ENCODE measurements around the gene NEK7. TPM values are rescaled to one million over a fixed set of nuclear protein-coding genes. Genes with fewer than 3 reads are reported as not detected.

NEK7 gene
- total and polyA plus RNA-seq, 7 donors: 15.2 to 312 (median 171) TPM

GRCh38 chr1:198175423-198176170 is 18.8 kb downstream of the NEK7 start:
- Histone ChIP-seq H3K4me3 (no peak overlapping the region), H3K27ac (no peak overlapping the region), H3K4me1 (peaks cover 0 to 74% (median 55%) of the 10 kb centered on the region in 4 donors), H3K36me3 (no peaks in the 10 kb centered on the region), H3K27me3 (no peaks in the 10 kb centered on the region), H3K9me3 (no peaks in the 10 kb centered on the region)
- TF ChIP-seq EP300 (IDR thresholded peaks at IDR 0.05) (no peak), POLR2AphosphoS5 (IDR thresholded peaks at IDR 0.05) (no peak), POLR2A (IDR thresholded peaks at IDR 0.05) (no peak), CTCF (IDR thresholded peaks at IDR 0.05) (no peak)
- intact Hi-C loops (cut with DNase I): no loop called here
- 74 to 77% methylated on average over 5 of the region's 5 CpGs for WGBS, 2 donors
- DNase-seq: no peak

GRCh38 chr1:198176179-198176578 is 19.4 kb downstream of the NEK7 start:
- H3K4me1 ChIP-seq: peaks cover 0 to 72% (median 53%) of the 10 kb centered on the region in 4 donors
- H3K36me3 ChIP-seq: no peaks in the 10 kb centered on the region
- TF ChIP-seq POLR2A (IDR thresholded peaks at IDR 0.05) (no peak), CTCF (IDR thresholded peaks at IDR 0.05) (no peak), EP300 (IDR thresholded peaks at IDR 0.05) (no peak), POLR2AphosphoS5 (IDR thresholded peaks at IDR 0.05) (no peak)
- DNase-seq: no peak
- no peak overlapping the region for H3K4me3 ChIP-seq
- no peaks in the 10 kb centered on the region for H3K27me3 ChIP-seq
- no peaks in the 10 kb centered on the region for H3K9me3 ChIP-seq
- intact Hi-C loops (cut with DNase I): no loop called here
- WGBS, 2 donors: 91 to 97% methylated on average over 1 of the region's 1 CpG
- no peak overlapping the region for H3K27ac ChIP-seq

GRCh38 chr1:198177546-198177945 is 20.7 kb downstream of the NEK7 start:
- TF ChIP-seq EP300 (IDR thresholded peaks at IDR 0.05): no peak
- TF ChIP-seq POLR2A (IDR thresholded peaks at IDR 0.05): no peak
- TF ChIP-seq POLR2AphosphoS5 (IDR thresholded peaks at IDR 0.05): no peak
- TF ChIP-seq CTCF (IDR thresholded peaks at IDR 0.05): no peak
- Histone ChIP-seq H3K36me3 (no peaks in the 10 kb centered on the region), H3K9me3 (no peaks in the 10 kb centered on the region), H3K27me3 (no peaks in the 10 kb centered on the region), H3K4me1 (peaks cover 0 to 66% (median 43%) of the 10 kb centered on the region in 4 donors), H3K4me3 (no peak overlapping the region), H3K27ac (no peak overlapping the region)
- no peak for DNase-seq
- intact Hi-C loops (cut with DNase I): no loop called here
- 61 to 67% methylated on average over 2 of the region's 2 CpGs for WGBS, 2 donors

GRCh38 chr1:198178615-198179014 is 21.8 kb downstream of the NEK7 start:
- Histone ChIP-seq H3K27ac (no peak overlapping the region), H3K4me3 (no peak overlapping the region), H3K36me3 (no peaks in the 10 kb centered on the region), H3K9me3 (no peaks in the 10 kb centered on the region), H3K27me3 (no peaks in the 10 kb centered on the region), H3K4me1 (peaks cover 0 to 59% (median 39%) of the 10 kb centered on the region in 4 donors)
- WGBS, 2 donors: 91 to 92% methylated on average over 1 of the region's 1 CpG
- no peak for DNase-seq
- intact Hi-C loops (cut with DNase I): no loop called here
- TF ChIP-seq CTCF (IDR thresholded peaks at IDR 0.05): no peak
- no peak for TF ChIP-seq POLR2A (IDR thresholded peaks at IDR 0.05)
- no peak for TF ChIP-seq EP300 (IDR thresholded peaks at IDR 0.05)
- no peak for TF ChIP-seq POLR2AphosphoS5 (IDR thresholded peaks at IDR 0.05)

All from sigmoid colon (tissue), 7 donors.